A172 (cell line): Measurements from ENCODE around the gene PEAK3. TPM values are rescaled to one million over a fixed set of nuclear protein-coding genes. Genes with fewer than 3 reads are reported as not detected.

Experiments
- DNase-seq: peaks from one replicate; pipeline ENCODE4 v3.0.0-alpha.2; 2015; ENCODE audit warnings: low spot score
- total RNA-seq: library from RNA; depleted of rRNA; stranded (reverse); fragments of >200 nt; shearing (Covaris generic); gene quantifications from 2 replicates; pipeline ENCODE4 v1.2.3, GENCODE V29; 2014

PEAK3 gene
- total RNA-seq, 1 experiment from 2014 or later: 1.7 TPM

DNA sequence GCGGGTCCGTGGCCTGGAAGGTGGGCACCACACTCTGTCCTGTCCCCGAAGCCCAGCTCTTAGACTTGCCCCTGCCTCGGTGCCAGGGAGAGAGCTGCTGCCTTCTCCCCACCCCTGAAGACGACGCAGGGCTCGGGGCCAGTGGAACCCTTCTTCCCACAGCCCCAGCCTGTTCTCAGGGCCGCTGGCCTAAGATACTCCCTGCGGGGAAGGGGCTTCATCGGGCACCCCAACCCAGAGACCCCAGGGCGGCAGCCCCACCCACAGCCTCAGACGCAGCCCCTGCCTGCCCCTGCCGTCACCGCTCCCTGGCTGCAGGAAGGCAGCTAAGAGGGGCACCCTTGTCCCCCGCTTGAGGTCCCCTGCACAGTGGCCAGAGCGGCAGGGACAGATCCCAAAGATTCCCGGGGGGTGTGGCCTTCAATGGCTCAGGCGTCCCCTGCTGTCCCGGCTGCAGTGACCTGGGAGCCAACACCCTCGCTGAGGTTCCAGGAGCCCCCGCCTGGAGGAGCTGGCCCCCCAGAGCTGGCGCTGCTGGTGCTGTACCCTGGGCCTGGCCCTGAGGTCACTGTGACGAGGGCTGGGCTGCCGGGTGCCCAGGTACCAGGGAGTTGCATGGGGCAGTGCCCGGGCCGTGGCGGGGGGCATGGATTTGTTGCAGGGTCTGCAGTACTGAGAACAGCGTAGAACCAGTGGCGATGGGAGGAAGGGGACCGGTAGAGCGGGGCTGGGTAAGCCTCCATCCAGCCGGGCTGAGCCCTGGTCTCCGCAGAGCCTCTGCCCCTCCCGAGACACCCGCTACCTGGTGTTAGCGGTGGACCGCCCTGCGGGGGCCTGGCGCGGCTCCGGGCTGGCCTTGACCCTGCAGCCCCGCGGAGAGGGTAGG, 31.9 kb downstream of the PEAK3 start:
- no peak for DNase-seq

- no peak for DNase-seq
Observed at GRCh38 chr19:2249010-2249866, 32.7 kb downstream of the PEAK3 start, which contains the start of gene AMH. TSS of gene AMH (plus strand) at chr19:2249323. CDS start at chr19:2249333, 10 bp downstream.

DNA sequence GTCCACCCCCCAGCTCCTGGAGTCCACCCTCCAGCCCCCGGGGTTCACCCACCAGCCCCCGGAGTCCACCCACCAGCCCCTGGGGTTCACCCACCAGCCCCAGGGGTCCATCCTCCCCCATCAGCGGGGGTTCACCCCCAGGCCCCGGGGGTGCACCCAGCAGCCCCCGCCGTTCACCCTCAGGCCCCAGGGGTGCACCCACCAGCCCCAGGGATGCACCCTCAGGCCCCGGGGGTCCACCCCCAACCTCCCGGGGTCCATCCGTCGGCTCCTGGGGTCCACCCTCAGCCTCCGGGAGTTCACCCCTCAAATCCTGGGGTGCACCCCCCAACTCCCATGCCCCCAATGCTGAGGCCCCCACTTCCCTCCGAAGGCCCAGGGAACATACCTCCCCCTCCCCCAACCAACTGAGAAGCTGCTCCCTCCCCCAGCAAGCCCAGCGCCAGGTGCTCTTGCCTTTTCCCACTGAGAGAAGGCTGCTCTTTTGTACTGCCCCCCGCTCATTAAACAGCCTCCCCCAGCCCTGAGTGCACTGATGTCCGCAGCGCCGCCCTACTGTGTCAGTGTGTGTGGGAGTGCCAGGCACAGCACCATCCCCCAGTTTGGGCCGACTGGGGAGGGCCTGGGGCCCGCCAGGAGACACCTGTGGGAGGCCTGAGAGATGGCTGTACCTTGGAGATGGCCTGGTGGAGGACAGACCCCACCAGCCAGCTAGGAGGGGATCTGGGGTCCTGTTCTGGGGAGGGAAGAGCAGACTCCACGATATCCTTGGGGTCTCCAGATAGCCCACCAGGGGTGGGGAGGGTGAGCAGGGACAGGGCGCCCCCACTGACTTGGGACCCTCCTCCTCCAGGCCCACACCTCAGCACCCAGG, 33.6 kb downstream of the PEAK3 start:
- DNase-seq: no peak

- DNase-seq: no peak
Observed at GRCh38 chr19:2247433-2248101, 34.4 kb downstream of the PEAK3 start.

GRCh38 chr19:2246801-2247361, 35.1 kb downstream of the PEAK3 start:
- peak; percentile 78 for DNase-seq

- DNase-seq: no peak
Observed at GRCh38 chr19:2246014-2246620, 35.9 kb downstream of the PEAK3 start.

DNA sequence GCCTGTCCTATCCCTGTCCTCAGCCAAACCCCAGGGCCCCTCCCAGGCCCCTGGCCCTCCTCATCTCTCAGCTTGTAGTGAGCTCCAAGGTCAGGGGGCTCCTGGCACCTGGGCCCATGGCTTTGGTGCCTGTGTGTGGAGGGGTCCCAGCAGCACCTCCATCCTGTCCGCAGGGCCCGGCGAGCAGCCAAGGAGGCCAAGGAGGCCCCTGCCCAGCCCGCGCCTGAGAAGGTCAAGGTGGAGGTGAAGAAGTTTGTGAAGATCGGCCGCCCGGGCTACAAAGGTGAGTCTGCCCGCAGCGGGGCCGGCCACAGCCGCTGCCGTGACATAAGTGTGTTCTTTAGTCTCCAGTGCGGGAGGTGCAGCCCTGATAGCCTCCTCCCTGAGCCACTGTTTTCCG, 36.7 kb downstream of the PEAK3 start:
- DNase-seq: no peak

DNA sequence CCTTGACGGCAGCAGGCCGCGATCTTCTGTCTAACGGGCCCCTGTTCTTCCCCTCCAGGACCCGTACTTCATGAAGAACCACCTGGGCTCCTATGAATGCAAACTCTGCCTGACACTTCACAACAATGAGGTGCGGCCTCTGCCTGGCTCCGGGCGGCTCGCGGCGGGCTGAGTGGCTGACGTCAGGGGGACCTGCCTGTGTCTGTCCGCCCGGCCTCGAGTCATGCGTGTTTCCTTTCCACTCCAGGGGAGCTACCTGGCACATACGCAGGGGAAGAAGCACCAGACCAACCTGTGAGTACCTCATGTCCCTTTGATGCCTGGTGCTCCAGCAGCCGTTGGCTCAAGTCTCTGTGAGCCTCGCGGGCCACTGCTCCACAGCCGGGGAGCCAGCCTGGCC, 37.5 kb downstream of the PEAK3 start:
- DNase-seq: no peak

- no peak for DNase-seq
Observed at GRCh38 chr19:2244125-2244411, 37.9 kb downstream of the PEAK3 start.

DNA sequence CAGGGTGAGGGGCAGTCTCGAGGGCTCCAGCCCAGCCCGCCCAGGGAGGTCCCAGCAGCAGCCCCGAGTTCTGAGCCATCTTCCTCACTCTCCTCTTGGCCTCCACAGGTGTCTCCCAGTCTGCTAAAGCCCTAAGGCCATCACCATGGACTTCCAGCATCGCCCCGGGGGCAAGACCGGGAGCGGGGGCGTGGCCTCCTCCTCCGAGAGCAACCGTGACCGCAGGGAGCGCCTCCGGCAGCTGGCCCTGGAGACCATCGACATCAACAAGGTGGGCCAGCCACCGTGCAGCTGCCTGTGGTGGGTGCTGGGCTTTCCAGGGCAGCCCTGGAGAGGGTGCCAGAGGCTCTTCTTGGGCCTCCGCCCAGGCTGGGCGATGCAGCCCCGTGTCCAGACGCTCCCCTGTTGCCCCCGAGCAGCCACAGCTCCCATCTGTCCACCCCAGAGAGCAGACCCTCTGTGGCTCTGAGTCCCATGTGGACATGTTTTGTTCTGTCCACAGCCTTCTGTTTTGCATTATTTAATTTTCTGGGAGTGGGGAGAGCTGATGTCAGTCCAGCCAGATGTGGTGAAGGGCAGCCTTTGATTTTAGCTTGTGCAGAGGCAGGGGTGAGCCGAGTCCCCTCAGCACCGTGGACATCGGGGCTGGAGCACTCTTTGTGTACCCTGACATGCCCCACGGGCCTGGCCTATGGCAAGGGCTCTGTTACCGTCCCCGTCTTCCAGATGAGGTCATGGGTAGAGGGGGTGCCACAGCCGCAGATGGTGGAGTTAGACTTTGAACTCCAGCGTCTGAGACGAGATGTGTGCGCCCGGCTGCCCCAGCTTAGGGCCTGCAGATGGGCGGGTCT, 38.5 kb downstream of the PEAK3 start:
- no peak for DNase-seq

DNA sequence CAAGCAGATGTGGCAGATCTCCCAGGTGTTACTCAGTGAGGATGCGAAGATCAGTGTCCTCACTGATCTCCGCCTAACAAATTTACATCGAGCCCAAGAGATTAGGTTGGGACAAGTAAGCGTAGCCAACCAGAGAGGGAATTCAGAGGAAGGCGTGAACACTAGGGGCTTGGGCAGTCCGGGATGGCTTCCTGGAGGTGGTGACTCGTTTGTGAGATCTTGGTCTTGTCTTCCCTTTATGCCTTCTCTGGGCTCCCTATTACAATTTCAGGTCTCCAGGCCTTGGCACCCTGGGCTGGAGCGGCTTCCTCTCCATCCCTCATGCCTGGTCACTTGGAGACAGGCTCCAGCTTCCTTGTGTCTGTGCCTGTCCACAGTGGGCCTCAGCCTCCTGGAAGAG, 39.2 kb downstream of the PEAK3 start:
- no peak for DNase-seq

GRCh38 chr19:2242092-2242537, 39.9 kb downstream of the PEAK3 start:
- DNase-seq: no peak

DNA sequence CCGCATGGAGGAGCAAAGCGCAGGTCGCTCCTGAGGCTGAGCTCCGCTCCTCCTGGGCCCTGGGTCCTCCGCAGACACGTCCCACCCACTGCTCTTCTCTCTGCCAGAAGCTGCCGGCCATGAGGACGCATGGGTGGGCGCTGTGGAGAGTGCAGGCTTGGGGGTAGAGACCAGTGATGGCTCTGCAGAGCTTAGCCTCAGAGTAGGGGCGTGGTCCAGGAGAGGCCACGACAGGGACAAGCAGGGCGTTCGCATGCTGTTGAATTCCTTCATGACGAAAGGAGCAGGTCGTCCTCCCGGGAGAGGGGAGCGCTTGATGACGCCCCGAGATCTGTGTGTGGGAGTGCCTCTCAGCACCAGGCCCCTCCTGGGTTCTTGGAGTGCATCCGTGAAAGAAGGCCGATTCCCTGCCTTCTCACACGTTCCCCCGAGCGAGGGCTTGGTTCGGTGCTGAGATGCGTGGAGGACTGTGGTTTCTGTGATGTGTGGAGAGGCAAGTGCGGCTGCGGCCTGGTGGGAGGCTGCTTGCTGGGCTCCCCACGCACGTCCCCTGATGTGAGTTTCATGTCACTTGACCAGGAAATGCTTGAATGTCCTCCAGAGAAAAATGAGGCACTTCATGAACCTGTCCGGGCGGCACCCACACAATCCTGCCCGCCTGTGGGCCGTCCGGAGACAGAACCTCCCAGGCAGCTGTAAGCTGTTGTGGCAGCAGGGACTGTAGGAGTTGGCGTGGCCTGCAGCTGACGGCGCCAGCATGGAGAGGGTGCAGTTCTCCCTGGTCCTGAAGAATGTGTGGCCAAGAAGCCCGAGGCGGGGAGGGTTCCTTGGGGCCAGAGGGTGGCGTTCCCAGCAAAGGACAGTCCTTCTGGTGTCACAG, 40.9 kb downstream of the PEAK3 start:
- DNase-seq: no peak

DNA sequence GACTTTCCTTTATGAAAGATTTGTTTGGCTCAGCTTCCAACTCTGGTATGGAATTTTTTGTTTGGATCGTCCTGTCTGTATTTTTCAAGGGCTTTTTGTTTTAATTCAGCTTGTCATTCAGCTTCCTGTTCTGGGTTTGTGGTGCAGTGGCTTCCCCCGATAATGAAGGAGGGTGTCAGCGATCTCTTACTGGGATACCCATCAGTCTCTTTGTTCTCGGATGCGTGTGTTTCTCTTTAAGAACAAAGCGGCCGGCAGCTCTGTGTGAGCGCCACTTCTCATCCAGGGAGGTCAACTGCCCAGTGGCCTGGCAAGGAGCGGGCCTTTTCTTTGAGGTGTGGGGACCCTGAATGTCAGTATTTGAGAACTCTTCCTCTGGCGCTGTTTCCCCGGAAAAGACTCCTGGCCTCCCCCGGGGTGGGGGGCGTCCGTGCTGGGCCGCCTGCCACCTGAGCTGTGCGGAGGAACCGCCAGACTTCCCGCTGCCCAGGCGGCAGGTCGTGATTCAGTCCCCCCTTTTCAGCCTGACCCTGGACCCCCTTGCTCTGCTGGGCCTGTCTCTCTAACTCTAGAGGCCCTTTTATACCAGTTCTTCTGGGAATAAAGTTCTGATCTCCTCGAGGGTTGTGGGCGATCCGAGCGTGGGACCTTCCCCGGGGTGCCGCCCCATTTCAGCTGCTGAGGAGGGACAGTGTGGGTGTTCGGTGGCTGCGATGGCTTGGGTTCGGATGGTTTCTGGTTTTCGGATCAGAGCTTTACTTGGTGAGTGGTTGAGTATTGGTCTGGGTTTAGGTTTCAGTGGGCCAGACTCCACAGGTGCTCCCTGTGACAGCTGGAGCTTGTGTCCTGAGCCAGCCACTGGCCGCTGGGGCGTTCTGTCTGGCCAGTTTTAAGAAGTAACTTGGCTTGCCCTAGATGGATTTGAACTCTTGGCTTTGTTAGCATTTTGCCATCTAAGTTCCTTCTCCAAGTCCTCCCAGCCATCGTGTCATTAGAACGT, 41.9 kb downstream of the PEAK3 start:
- DNase-seq: peak; percentile 49

DNA sequence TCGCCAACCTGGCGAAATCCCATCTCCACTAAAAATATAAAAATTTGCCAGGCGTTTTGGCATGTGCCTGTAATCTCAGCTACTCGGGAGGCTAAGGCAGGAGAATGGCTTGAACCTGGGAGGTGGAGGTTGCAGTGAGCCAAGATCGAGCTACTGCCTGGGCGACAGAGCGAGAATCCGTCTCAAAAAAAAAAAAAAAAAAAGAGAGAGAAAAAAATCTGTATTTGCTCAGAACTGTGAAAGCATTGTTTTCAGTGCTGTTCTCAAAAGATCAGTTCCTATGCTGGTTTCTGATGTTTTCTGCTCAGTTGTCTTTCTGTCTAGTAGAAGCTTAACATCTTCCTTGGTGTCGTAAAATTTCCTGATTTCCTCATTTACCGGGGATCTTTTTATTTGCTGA, 42.8 kb downstream of the PEAK3 start:
- no peak for DNase-seq

DNA sequence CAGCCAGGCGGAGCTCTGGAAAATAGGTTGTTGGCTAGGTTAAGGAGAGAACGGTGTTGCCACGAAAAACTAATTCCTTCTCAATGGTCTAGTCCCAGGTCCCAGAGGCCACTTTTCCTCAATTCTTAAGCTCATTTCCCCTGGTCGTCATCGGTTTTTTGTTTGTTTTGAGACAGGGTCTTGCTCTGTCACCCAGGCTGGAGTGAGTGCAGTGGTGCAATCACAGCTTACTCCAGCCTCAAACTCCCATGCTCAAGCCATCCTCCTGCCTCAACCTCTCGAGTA, 44.2 kb downstream of the PEAK3 start:
- DNase-seq: no peak

GRCh38 chr19:2237051-2237868, 44.7 kb downstream of the PEAK3 start:
- no peak for DNase-seq
